Omental fat pad (tissue), 4 donors: ENCODE measurements around the gene HERC5. TPM values are rescaled to one million over a fixed set of nuclear protein-coding genes. Genes with fewer than 3 reads are reported as not detected.

Experiments used
- ATAC-seq: fragments of 150-250 bp; one replicate; pipeline ENCODE4 v1.9.1; 2016; ENCODE audit warnings: mild to moderate bottlenecking, moderate library complexity; ENCODE audit not compliant: low FRiP score
- DNase-seq: peaks from one replicate; pipeline ENCODE4 v3.0.0-alpha.2; 2019; ENCODE audit warnings: low spot score
- CTCF ChIP-seq, 3 donors: fragments of 450-650 bp; IDR thresholded peaks; one replicate each; pipeline ENCODE4 v1.5.1; 2016 to 2017; ENCODE audit warnings: antibody characterized with exemption in 3 of 3, mild to moderate bottlenecking in 3 of 3, moderate library complexity in 2 of 3
- total RNA-seq, 4 donors: library from RNA; depleted of rRNA; stranded (reverse); fragments of >200 nt; gene quantifications; one replicate each; pipeline ENCODE4 v1.1.0, GENCODE V29; 2016

The HERC5 gene
- total RNA-seq: 10 to 100 TPM in 1 of 4 donors, 1 to 10 TPM in 3; 4.5 to 12.8 (median 5.7) TPM

- ATAC-seq: peak; percentile 95
- no peak for TF ChIP-seq CTCF (IDR thresholded peaks at IDR 0.05)
- DNase-seq: peak; percentile 96
These were observed at the start of gene HERC5 for GRCh38 chr4:88456670-88457306. TSS of gene HERC5 (plus strand) at chr4:88457119. CDS start at chr4:88457270, 151 bp downstream.

GRCh38 chr4:88409206-88409605 is 47.7 kb upstream of the HERC5 start:
- ATAC-seq: no peak
- no peak for TF ChIP-seq CTCF (IDR thresholded peaks at IDR 0.05)
- no peak for DNase-seq

GRCh38 chr4:88409789-88410188 is 47.1 kb upstream of the HERC5 start:
- ATAC-seq (no peak), DNase-seq (no peak)
- no peak for TF ChIP-seq CTCF (IDR thresholded peaks at IDR 0.05)

- TF ChIP-seq CTCF (IDR thresholded peaks at IDR 0.05): no peak
- ATAC-seq: no peak
These were observed 45.3 kb upstream of the HERC5 start for GRCh38 chr4:88411491-88412096.

GRCh38 chr4:88413801-88414200 is 43.1 kb upstream of the HERC5 start:
- no peak for TF ChIP-seq CTCF (IDR thresholded peaks at IDR 0.05)
- ATAC-seq (no peak), DNase-seq (no peak)

More at GRCh38 chr4:88411491-88412096, 45.3 kb upstream of the HERC5 start:
- no peak for DNase-seq

- no peak for DNase-seq
- no peak for ATAC-seq
- no peak for TF ChIP-seq CTCF (IDR thresholded peaks at IDR 0.05)
These were observed 42.2 kb upstream of the HERC5 start for GRCh38 chr4:88414755-88415154.

GRCh38 chr4:88415982-88416381 is 40.9 kb upstream of the HERC5 start:
- no peak for DNase-seq
- ATAC-seq: no peak
- no peak for TF ChIP-seq CTCF (IDR thresholded peaks at IDR 0.05)
